NCI-H2227 (cell line): ENCODE data around the gene CRTC1.
A peak's percentile ranks its signal among the peaks of the same experiment; 100 is the strongest.
"Not testable (repeated sequence)": the region's sequence is repeated elsewhere in the genome, so short reads cannot be mapped to it uniquely, and the experiment has no call there.

ENCODE experiments used
- DNase-seq: peaks from one replicate; lab custom pipeline; 2025; ENCODE audit not compliant: unreplicated experiment; lab: John Stamatoyannopoulos, UW

The CRTC1 gene

DNA sequence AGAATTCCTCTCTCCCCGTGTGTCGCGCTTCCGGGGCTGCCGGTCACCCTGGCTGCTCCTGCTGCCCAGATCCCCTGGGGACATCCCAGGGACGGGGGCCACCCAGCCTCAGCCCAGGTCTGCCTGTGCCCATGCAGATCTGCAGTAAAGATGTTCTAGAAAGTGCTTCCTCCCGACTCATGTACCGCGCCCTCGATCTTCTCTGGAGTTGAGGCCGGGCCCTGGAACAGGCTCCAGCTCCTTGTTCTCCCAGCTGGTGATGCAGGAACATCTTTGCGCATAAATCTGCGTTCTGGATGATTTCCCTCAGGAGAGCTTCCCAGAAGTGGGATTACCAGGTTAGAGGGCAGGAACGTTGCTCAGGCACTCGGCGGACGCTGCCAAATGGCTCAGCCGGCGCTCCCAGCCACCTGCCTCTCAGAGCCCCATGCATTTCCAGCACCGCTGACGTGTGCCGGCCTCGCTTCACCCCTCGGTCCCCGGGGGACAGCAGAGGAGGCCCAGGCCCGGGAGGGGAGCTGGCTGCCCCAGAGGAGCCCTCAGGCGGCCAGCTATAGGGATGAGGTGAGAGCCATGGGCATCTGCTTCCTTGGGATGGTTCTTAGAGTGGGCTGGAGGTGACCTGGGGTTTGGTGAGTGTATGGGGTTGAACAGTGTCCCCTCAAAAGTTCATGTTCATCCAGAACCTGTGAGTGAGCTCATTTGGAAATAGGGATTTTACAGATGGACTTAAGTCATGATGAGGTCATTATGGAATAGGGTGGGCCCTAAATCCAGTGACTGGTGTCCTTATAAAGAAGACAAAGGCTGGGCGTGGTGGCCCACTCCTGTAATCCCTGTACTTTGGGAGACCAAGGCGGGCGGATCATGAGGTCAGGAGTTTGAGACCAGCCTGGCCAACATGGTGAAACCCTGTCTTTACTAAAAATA, 42.6 kb downstream of the CRTC1 start:
- DNase-seq, result no peak

DNA sequence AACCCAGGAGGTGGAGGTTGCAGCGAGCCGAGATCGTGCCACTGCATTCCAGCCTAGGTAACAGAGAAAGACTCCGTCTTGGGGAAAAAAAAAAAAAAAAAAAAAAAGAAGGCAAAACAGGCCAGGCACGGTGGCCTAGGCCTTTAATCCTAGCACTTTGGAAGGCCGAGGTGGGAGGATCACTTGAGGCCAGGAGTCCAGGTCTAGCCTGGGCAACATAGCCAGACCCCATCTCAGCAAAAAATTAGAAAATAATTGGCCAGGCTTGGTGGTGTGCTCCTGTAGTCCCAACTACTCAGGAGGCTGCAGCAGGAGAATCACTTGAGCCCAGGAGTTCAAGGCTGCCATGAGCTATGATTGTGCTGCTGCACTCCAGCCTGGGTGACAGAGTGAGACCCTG, 43.4 kb downstream of the CRTC1 start:
- no peak for DNase-seq

DNA sequence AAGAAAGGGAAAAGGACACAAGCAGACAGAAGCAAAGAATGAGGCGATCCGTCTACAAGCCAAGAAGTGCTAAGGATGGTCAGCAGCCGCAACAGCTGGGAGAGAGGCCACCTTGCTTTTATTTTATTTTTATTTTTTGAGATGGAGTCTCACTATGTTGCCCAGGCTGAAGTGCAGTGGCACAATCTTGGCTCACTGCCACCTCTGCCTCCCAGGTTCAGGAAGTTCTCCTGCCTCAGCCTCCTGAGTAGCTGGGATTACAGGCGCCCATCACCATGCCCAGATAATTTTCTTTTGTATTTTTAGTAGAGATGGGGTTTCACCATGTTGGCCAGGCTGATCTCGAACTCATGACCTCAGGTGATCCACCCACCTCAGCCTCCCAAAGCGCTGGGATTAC, 44.1 kb downstream of the CRTC1 start:
- DNase-seq, result not testable (repeated sequence)

DNA sequence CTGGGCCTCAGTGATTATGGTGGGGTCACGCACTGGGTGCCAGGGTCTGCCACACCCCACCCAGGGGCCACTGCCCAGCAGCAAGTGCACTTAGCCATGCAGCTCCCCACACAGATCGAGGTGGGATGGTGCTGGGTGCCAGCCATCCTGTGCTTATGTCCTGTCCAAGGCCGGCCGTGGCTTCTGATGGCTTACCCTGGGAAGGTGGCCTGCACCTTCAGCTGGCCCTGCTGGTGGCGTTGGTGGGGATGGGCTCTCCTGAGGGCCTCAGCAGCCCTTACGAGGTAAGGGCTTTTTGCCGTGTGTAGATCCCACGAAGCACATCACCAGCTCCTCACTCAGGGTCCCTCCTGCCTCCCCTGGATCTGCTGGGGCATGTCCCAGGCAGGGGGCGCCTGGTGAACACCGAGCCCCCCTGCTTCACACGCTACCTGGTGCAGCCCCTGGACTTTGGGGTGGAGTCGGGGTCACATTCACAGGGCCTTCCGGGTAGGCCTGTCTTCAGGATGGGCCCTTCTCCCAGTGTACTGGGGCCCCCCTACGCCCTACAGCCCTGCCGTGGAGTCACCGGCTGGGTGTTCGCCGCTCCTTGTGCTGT, 46.6 kb downstream of the CRTC1 start:
- no peak for DNase-seq

DNA sequence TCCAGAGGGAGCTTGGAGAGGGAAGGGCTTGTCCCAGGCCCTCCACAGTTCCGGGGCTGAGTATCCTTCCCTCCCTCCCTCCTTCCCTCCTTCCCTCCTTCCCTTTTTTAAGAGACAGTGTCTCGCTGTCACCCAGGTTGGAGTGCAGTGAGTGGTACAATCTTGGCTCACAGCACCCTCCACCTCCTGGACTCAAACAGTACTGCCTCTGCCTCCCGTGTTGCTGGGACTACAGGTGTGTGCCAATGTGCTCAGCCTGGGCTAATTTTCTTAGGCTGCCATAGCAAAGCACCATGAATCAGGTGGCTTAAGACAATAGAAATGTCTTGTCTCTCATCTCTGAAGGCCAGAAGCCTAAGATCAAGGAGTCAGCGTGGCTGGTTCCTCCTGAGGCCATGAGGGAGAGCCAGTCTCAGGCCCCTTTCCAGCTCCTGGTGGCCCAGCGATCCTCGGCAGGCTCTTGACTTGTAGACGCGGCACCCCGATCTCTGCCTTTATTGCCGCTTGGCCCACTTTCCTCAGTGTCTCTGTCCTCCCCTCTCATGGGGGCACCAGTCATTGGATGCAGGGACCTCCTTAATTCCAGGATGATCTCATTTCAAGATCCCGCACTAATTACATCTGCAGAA, 47.5 kb downstream of the CRTC1 start:
- DNase-seq, result no peak

DNA sequence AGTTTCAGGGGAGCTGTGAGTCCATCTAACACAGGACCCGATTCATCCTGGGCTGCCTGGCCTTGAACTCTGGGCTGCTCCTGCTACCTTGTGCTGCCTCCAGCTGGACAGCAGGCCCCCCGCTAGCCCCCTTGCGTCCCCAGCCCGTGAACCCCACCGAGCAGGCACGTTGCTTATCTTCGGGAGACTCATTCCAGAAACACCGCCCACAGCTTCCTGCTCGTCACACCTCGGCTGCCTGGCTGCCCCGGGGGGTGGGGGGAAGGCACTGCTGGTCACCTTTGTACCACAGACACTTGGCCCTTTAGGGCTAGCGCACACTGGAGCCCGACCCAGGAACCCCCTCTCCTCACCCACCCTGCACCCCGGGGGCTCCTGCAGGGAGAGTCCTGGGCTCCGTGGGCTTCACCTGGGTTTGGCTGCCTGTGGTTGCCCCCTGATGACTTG, 48.1 kb downstream of the CRTC1 start:
- DNase-seq, result no peak

- no peak for DNase-seq
Measured at GRCh38 chr19:18733196-18733647, 49.7 kb downstream of the CRTC1 start.

DNA sequence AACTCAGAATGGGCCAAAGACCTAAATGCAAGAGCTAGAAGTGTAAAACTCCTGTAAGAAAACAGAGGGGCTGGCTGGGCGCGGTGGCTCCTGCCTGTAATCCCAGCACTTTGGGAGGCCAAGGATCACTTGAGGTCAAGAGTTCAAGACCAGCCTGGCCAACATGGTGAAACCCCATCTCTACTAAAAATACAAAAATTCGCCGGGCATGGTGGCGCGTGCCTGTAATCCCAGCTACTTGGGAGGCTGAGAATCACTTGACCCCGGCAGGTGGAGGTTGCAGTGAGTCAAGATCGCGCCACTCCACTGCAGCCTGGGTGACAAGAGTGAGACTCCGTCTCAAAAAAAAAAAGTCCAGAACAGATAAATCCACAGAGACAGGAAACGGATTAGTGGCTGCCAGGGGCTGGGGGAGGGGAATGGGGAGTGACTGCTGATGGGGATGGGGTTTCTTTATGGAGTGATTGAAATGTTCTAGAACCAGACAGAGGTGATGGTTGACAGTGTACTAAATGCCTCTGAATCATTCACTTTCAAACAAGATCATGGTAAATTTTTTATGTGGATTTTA, 50.4 kb downstream of the CRTC1 start:
- not testable (repeated sequence) for DNase-seq

DNA sequence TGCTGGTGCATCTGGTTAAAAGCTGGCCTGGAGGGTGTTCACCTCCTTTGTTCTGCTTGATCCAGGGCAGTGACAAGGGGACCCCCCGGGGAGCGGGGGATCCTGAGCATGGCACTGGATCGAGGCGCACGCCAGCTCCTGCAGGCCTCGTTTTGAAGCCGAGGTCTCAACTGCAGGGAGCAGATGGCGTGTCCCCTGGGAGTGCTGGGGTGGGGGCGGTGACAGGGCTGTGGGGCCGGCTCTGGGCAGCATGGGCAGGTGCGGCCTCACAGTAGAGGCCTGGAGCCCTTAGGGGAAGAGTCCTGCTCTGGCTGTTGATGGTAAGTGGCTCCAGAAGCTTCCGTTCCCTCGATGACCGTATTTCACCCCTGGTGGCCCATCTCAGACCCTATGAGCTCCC, 51.8 kb downstream of the CRTC1 start:
- DNase-seq, result no peak

DNA sequence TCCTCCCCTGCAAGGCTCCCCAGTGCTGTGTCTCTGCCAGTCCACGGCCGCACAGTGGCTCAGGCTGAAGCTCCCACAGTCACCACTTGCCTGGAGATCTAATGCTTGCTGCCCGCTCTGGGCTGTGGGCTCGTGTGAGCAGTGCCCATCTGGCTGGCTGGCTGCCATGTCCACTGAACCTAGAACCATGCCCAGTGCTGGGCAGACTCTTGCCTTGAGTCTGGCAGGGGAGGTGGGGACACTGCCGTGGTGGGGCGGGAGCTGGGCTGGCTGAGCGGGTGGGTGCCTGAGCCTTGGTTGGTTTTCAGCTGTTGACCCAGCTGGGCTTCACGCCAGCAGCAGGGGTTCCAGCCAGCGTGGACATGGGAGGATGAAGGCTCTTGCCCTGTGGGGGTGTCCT, 52.3 kb downstream of the CRTC1 start:
- DNase-seq, result no peak

DNA sequence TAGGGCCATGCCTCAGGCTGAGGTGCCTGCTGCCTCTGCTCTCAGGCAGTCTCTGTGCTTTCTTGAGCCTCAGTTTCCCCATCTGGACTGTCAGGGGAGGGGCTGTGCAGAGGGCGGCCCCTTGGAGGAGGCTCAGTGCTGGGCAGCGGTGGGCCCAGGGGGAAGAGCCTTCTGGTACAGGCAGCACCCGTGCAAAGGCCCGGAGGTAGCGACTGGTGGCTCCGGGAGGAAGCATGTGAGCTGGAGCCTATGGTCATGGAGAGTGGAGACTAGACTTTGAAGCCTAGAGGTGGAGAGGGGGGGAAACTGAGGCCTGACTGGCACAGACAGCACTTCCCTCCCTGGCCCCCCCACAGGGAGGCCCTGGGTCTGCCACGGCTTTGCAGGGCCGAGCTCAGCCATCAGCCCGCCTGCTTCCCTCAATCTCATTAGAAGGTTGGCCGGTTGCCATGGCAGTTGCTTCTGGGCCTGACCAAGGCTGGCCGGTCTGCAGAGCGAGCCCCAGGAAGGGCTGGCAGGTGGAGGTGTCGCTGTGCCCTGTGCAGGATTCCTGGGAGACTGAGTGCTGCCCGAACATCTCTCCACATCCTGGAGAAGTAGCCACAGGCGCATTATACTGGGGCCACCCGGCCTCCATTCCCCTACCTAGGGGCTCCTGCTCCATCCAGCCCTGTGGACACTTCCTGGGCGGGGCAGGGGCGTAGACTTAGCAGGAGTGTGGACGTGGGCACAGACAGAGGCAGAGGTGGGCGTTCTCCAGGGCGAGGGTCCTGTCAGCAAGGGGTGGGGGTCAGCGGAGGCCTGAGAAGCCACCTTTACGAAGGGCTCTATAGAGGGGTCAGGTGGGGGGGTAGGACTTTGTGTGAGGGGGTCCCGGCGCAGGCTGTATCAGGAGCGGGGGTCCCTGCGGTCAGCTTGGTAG, 53.2 kb downstream of the CRTC1 start:
- no peak for DNase-seq

- DNase-seq, result no peak
Measured at GRCh38 chr19:18737337-18737953, 54.0 kb downstream of the CRTC1 start.

DNA sequence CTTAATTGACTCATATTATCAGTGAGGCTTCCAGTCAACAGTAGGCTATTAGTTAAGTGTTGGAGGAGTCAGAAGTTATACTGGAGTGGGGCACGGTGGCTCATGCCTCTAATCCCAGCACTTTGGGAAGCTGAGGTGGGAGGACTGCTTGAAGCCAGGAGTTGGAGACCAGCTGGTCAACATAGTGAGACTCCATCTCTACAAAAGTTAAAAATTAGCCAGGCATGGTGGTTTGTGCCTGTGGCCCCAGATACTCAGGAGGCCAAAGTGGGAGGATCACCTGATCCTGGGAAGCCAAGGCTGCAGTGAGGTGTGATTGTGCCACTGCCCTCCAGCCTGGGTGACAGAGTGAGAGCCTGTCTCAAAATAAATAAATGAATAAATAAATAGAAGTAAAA, 54.5 kb downstream of the CRTC1 start:
- no peak for DNase-seq

- DNase-seq, result no peak
Measured at GRCh38 chr19:18738961-18739690, 55.6 kb downstream of the CRTC1 start.

- DNase-seq, result no peak
Measured at GRCh38 chr19:18741124-18742121, 57.9 kb downstream of the CRTC1 start.

GRCh38 chr19:18742324-18742723, 58.8 kb downstream of the CRTC1 start:
- no peak for DNase-seq

- peak; percentile 8 for DNase-seq
Measured at GRCh38 chr19:18742838-18743783, 59.6 kb downstream of the CRTC1 start.
